ENCODE data around the gene NIPAL4.

- no peak for TF ChIP-seq EZH2 (IDR thresholded peaks at IDR 0.05; ENCODE audit: borderline replicate concordance, low read depth, low read length, severe bottlenecking)
- TF ChIP-seq, protein P1, sequence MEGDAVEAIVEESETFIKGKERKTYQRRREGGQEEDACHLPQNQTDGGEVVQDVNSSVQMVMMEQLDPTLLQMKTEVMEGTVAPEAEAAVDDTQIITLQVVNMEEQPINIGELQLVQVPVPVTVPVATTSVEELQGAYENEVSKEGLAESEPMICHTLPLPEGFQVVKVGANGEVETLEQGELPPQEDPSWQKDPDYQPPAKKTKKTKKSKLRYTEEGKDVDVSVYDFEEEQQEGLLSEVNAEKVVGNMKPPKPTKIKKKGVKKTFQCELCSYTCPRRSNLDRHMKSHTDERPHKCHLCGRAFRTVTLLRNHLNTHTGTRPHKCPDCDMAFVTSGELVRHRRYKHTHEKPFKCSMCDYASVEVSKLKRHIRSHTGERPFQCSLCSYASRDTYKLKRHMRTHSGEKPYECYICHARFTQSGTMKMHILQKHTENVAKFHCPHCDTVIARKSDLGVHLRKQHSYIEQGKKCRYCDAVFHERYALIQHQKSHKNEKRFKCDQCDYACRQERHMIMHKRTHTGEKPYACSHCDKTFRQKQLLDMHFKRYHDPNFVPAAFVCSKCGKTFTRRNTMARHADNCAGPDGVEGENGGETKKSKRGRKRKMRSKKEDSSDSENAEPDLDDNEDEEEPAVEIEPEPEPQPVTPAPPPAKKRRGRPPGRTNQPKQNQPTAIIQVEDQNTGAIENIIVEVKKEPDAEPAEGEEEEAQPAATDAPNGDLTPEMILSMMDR (IDR thresholded peaks at IDR 0.05; ENCODE audit: borderline replicate concordance, extremely low read depth, low read length, poor library complexity, severe bottlenecking), result no peak
These were observed 25.9 kb upstream of the NIPAL4 start for GRCh38 chr5:157434096-157434495.

Measured in DND-41 (cell line).